Parathyroid adenoma (tissue), 2 donors: ENCODE measurements around the gene TMEM86B.

Source experiments
- H2AFZ ChIP-seq: fragments of 300-600 bp; sonication (generic); one replicate; pipeline ENCODE4 v1.7.0; 2017; ENCODE audit warnings: antibody characterized with exemption, mild to moderate bottlenecking
- H3K27ac ChIP-seq: fragments of 300-600 bp; sonication (generic); one replicate; pipeline ENCODE4 v1.7.0; 2017
- H3K27me3 ChIP-seq: fragments of 300-600 bp; sonication (generic); one replicate; pipeline ENCODE4 v1.7.0; 2017; ENCODE audit warnings: low read length; ENCODE audit not compliant: control insufficient read depth, insufficient read depth
- H3K36me3 ChIP-seq: fragments of 300-600 bp; sonication (generic); one replicate; pipeline ENCODE4 v1.7.0; 2017; ENCODE audit warnings: low read length; ENCODE audit not compliant: control insufficient read depth, insufficient read depth
- H3K4me1 ChIP-seq: fragments of 300-600 bp; sonication (generic); one replicate; pipeline ENCODE4 v1.7.0; 2017; ENCODE audit warnings: control low read depth
- H3K4me2 ChIP-seq: fragments of 300-600 bp; sonication (generic); one replicate; pipeline ENCODE4 v1.7.0; 2017; ENCODE audit warnings: low read length
- H3K4me3 ChIP-seq: fragments of 300-600 bp; sonication (generic); one replicate; pipeline ENCODE4 v1.7.0; 2017; ENCODE audit warnings: low read depth, low read length
- H3K79me2 ChIP-seq: fragments of 300-600 bp; sonication (generic); one replicate; pipeline ENCODE4 v1.7.0; 2017; ENCODE audit warnings: control low read depth
- H3K9ac ChIP-seq: fragments of 300-600 bp; sonication (generic); one replicate; pipeline ENCODE4 v1.7.0; 2017; ENCODE audit warnings: mild to moderate bottlenecking
- H3K9me3 ChIP-seq: fragments of 300-600 bp; sonication (generic); one replicate; pipeline ENCODE4 v1.7.0; 2017; ENCODE audit warnings: low read length; ENCODE audit not compliant: control insufficient read depth
- CTCF ChIP-seq: fragments of 300-600 bp; sonication (generic); IDR thresholded peaks from one replicate; pipeline ENCODE4 v1.7.0; 2017; ENCODE audit warnings: antibody characterized with exemption, mild to moderate bottlenecking
- donor health status: primary hyperparathyroidism.

The TMEM86B gene

GRCh38 chr19:55228403-55229031, at the start of gene TMEM86B:
Gene TMEM86B (minus strand): TSS chr19:55228763. CDS start chr19:55228741, 22 bp downstream.
- H3K4me2 ChIP-seq, result no peak within 1 kb of the TSS
- no peaks in the 10 kb centered on the region for H3K9me3 ChIP-seq
- no peak for TF ChIP-seq CTCF
- H3K9ac ChIP-seq, result no peak within 1 kb of the TSS
- H3K27ac ChIP-seq, result no peak within 1 kb of the TSS
- no peak within 1 kb of the TSS for H3K4me3 ChIP-seq
- no peak within 1 kb of the TSS for H2AFZ ChIP-seq
- no peaks in the 10 kb centered on the region for H3K27me3 ChIP-seq
- no peaks in the 10 kb centered on the region for H3K79me2 ChIP-seq
- H3K36me3 ChIP-seq, result no peaks in the 10 kb centered on the region
- no peaks in the 10 kb centered on the region for H3K4me1 ChIP-seq

GRCh38 chr19:55277494-55277893, 48.9 kb upstream of the TMEM86B start:
- H3K4me3 ChIP-seq, result no peak overlapping the region
- peaks cover 11% of the 10 kb centered on the region for H3K4me1 ChIP-seq
- H3K79me2 ChIP-seq, result no peaks in the 10 kb centered on the region
- no peak overlapping the region for H3K9ac ChIP-seq
- no peaks in the 10 kb centered on the region for H3K36me3 ChIP-seq
- no peak overlapping the region for H3K27ac ChIP-seq
- H3K9me3 ChIP-seq, result no peaks in the 10 kb centered on the region
- TF ChIP-seq CTCF, result no peak
- H3K4me2 ChIP-seq, result no peak overlapping the region
- H3K27me3 ChIP-seq, result no peaks in the 10 kb centered on the region
- no peak overlapping the region for H2AFZ ChIP-seq

GRCh38 chr19:55276720-55277430, 48.3 kb upstream of the TMEM86B start:
- no peak for TF ChIP-seq CTCF
- H3K27ac ChIP-seq, result no peak overlapping the region
- H3K4me2 ChIP-seq, result no peak overlapping the region
- H3K9me3 ChIP-seq, result no peaks in the 10 kb centered on the region
- no peak overlapping the region for H3K9ac ChIP-seq
- no peaks in the 10 kb centered on the region for H3K36me3 ChIP-seq
- peaks cover 3% of the 10 kb centered on the region for H3K79me2 ChIP-seq
- no peak overlapping the region for H2AFZ ChIP-seq
- no peak overlapping the region for H3K4me3 ChIP-seq
- H3K4me1 ChIP-seq, result peaks cover 11% of the 10 kb centered on the region
- no peaks in the 10 kb centered on the region for H3K27me3 ChIP-seq

GRCh38 chr19:55275851-55276719, 47.5 kb upstream of the TMEM86B start:
- TF ChIP-seq CTCF, result no peak
- H2AFZ ChIP-seq, result no peak overlapping the region
- no peak overlapping the region for H3K4me3 ChIP-seq
- no peak overlapping the region for H3K4me2 ChIP-seq
- H3K27ac ChIP-seq, result no peak overlapping the region
- H3K9ac ChIP-seq, result no peak overlapping the region
- no peaks in the 10 kb centered on the region for H3K9me3 ChIP-seq
- H3K36me3 ChIP-seq, result no peaks in the 10 kb centered on the region
- H3K27me3 ChIP-seq, result no peaks in the 10 kb centered on the region
- peaks cover 7% of the 10 kb centered on the region for H3K4me1 ChIP-seq
- H3K79me2 ChIP-seq, result peaks cover 9% of the 10 kb centered on the region
